Panc1 (cell line): ENCODE measurements around the gene IMP4. TPM values are rescaled to one million over a fixed set of nuclear protein-coding genes. Genes with fewer than 3 reads are reported as not detected.

ENCODE experiments used
- ATAC-seq: fragments of 200-7000 bp; cut with Tn5 transposase; 2 replicates; pipeline ENCODE4 v1.9.1; 2020; ENCODE audit warnings: mild to moderate bottlenecking, moderate library complexity
- BruUV-seq: library from RNA; stranded (reverse); fragments of 400-500 nt; replicated peaks from 2 replicates; lab custom pipeline; 2021; lab: Mats Ljungman, UMichigan
- CTCF ChIA-PET: fragments of 300-600 bp; sonication (Branson Sonifier 250); formaldehyde crosslinking; loops from one replicate; lab custom pipeline; 2022; ENCODE audit warnings: antibody characterized with exemption; lab: Charles Lee
- POLR2A ChIA-PET: fragments of 300-600 bp; sonication (Branson Sonifier 250); formaldehyde crosslinking; loops from one replicate; lab custom pipeline; 2022; ENCODE audit warnings: antibody characterized with exemption; lab: Charles Lee
- DNase-seq: peaks from one replicate; pipeline ENCODE4 v3.0.0-alpha.2; 2010; ENCODE audit warnings: low read depth, low spot score
- H3K27ac ChIP-seq: 2 replicates; pipeline ENCODE4 v1.5.1; 2011; ENCODE audit warnings: mild to moderate bottlenecking, low read length, inconsistent platforms
- H3K27me3 ChIP-seq: fragments of 200-500 bp; sonication (Bioruptor generic); 2 replicates; pipeline ENCODE4 v1.6.0; 2014; ENCODE audit warnings: low read length, inconsistent platforms; ENCODE audit not compliant: control insufficient read depth, insufficient read depth
- H3K36me3 ChIP-seq: fragments of 200-500 bp; sonication (Bioruptor generic); 2 replicates; pipeline ENCODE4 v1.5.1; 2014; ENCODE audit warnings: inconsistent platforms, mild to moderate bottlenecking, low read length, moderate library complexity; ENCODE audit not compliant: control insufficient read depth, insufficient read depth
- H3K4me1 ChIP-seq: 2 replicates; pipeline ENCODE4 v1.5.1; 2011; ENCODE audit warnings: inconsistent platforms, mild to moderate bottlenecking, low read length, moderate library complexity; ENCODE audit not compliant: control insufficient read depth, insufficient read depth
- H3K4me3 ChIP-seq, 2 experiments: 2 replicates each; pipeline ENCODE4 v1.5.1; 2011 to 2012; ENCODE audit warnings: low read depth in 2 of 2, low read length in 2 of 2, mild to moderate bottlenecking in 2 of 2, inconsistent platforms in 1 of 2, moderate library complexity in 1 of 2
- H3K9me3 ChIP-seq: fragments of 200-500 bp; sonication (Bioruptor generic); 2 replicates; pipeline ENCODE4 v1.5.1; 2014; ENCODE audit warnings: low read depth, mild to moderate bottlenecking, inconsistent platforms, low read length, moderate library complexity; ENCODE audit not compliant: control insufficient read depth, insufficient read depth
- CTCF ChIP-seq: fragments of 450-650 bp; IDR thresholded peaks from 2 replicates; pipeline ENCODE4 v1.5.1; 2017; ENCODE audit warnings: mild to moderate bottlenecking
- POLR2AphosphoS5 ChIP-seq: IDR thresholded peaks from 2 replicates; pipeline ENCODE4 v1.6.1; 2012; ENCODE audit warnings: mild to moderate bottlenecking, low read depth, low read length, moderate library complexity
- REST ChIP-seq, 2 experiments: IDR thresholded peaks; 2 replicates each; pipeline ENCODE4 v1.6.1; 2011 to 2012; ENCODE audit warnings: low read depth in 2 of 2, control low read depth in 1 of 2, low read length in 1 of 2, mild to moderate bottlenecking in 1 of 2, moderate library complexity in 1 of 2; ENCODE audit not compliant: insufficient read depth in 1 of 2
- SIN3A ChIP-seq: IDR thresholded peaks from 2 replicates; pipeline ENCODE4 v1.6.1; 2012; ENCODE audit warnings: low read depth, mild to moderate bottlenecking, low read length, moderate library complexity, borderline replicate concordance; ENCODE audit not compliant: insufficient read depth
- TCF7L2 ChIP-seq: IDR thresholded peaks from 2 replicates; pipeline ENCODE4 v1.6.1; 2011; ENCODE audit warnings: mild to moderate bottlenecking, low read depth, low read length, inconsistent platforms
- in situ Hi-C: cut with HindIII; loops from 2 replicates; pipeline ENCODE4 v1.10.0; 2016; ENCODE audit warnings: low sequenced_read_pairs, low pct_unique_long_range_greater_than_20kb
- intact Hi-C: fragments of 100-400 bp; cut with micrococcal nuclease; formaldehyde crosslinking; loops from one replicate; pipeline ENCODE4 v1.10.0; 2022; ENCODE audit not compliant: unreplicated experiment
- total RNA-seq: library from RNA; stranded (reverse); gene quantifications from one replicate; pipeline ENCODE4 v1.2.1, GENCODE V29; 2021; ENCODE audit not compliant: unreplicated experiment

IMP4 gene
- total RNA-seq, 1 experiment from 2014 or later = 104 TPM

- no peaks in the 10 kb centered on the region for H3K36me3 ChIP-seq
- peaks cover 11% of the 10 kb centered on the region for H3K4me1 ChIP-seq
- DNase-seq (no peak), ATAC-seq (no peak)
- BruUV-seq = TSS peak; percentile 62
- in situ Hi-C loops = no loop called here
- CTCF ChIA-PET = no interaction called here
- intact Hi-C loops = no loop called here
- no peak for TF ChIP-seq CTCF
- no peak for TF ChIP-seq SIN3A
- TF ChIP-seq REST (IDR thresholded peaks at IDR 0.05; ENCODE audit: insufficient read depth in 1 of 2, low read depth in 2 of 2, low read length in 1 of 2) = no peak
- TF ChIP-seq TCF7L2 = no peak
- TF ChIP-seq POLR2AphosphoS5 = no peak
- no peak overlapping the region for H3K27ac ChIP-seq
- POLR2A ChIA-PET = no interaction called here
- H3K27me3 ChIP-seq = no peaks in the 10 kb centered on the region
- H3K9me3 ChIP-seq = no peaks in the 10 kb centered on the region
- H3K4me3 ChIP-seq = no peak overlapping the region
These were observed 15.2 kb downstream of the IMP4 start for GRCh38 chr2:130357864-130358263.

GRCh38 chr2:130358420-130359350 is 16.0 kb downstream of the IMP4 start:
- TF ChIP-seq POLR2AphosphoS5 (no peak), REST (IDR thresholded peaks at IDR 0.05; ENCODE audit: insufficient read depth in 1 of 2, low read depth in 2 of 2, low read length in 1 of 2) (no peak), SIN3A (no peak), CTCF (no peak), TCF7L2 (no peak)
- ChIA-PET POLR2A (no interaction called here), CTCF (no interaction called here)
- no TSS peak for BruUV-seq
- H3K4me1 ChIP-seq = peaks cover 11% of the 10 kb centered on the region
- intact Hi-C loops (no loop called here), in situ Hi-C loops (no loop called here)
- H3K4me3 ChIP-seq = no peak overlapping the region
- H3K27me3 ChIP-seq = no peaks in the 10 kb centered on the region
- no peak overlapping the region for H3K27ac ChIP-seq
- ATAC-seq (no peak), DNase-seq (no peak)
- no peaks in the 10 kb centered on the region for H3K36me3 ChIP-seq
- no peaks in the 10 kb centered on the region for H3K9me3 ChIP-seq
